Brain microvascular endothelial cell (primary cell): ENCODE measurements around the gene CNKSR3.

ENCODE experiments used
- DNase-seq: peaks from one replicate; pipeline ENCODE4 v3.0.0-alpha.2; 2020
- H3K27ac ChIP-seq: fragments of 250-450 bp; sonication (Bioruptor Pico); 2 replicates; pipeline ENCODE4 v1.5.1; 2020; ENCODE audit warnings: mild to moderate bottlenecking, moderate library complexity
- H3K27me3 ChIP-seq: fragments of 250-450 bp; sonication (Bioruptor Pico); replicated peaks from 2 replicates; pipeline ENCODE4 v1.5.1; 2020; ENCODE audit warnings: mild to moderate bottlenecking
- H3K36me3 ChIP-seq: fragments of 250-450 bp; sonication (Bioruptor Pico); replicated peaks from 2 replicates; pipeline ENCODE4 v1.5.1; 2020; ENCODE audit warnings: mild to moderate bottlenecking
- H3K4me3 ChIP-seq: 2 replicates; pipeline ENCODE4 v1.5.1; 2011; ENCODE audit warnings: low read depth, mild to moderate bottlenecking, control low read depth, low read length, moderate library complexity
- in situ Hi-C: cut with HindIII; loops from 2 replicates; pipeline ENCODE4 v1.10.0; 2017; ENCODE audit warnings: low sequenced_read_pairs, low pct_ligation_motif_present
- TF ChIP-seq, protein P1 (sequence below): IDR thresholded peaks from 2 replicates; pipeline ENCODE4 v1.5.1; 2011; ENCODE audit warnings: low read depth, mild to moderate bottlenecking, moderate library complexity, low read length, control low read depth, inconsistent platforms; ENCODE audit errors: missing control alignments

The CNKSR3 gene

DNA sequence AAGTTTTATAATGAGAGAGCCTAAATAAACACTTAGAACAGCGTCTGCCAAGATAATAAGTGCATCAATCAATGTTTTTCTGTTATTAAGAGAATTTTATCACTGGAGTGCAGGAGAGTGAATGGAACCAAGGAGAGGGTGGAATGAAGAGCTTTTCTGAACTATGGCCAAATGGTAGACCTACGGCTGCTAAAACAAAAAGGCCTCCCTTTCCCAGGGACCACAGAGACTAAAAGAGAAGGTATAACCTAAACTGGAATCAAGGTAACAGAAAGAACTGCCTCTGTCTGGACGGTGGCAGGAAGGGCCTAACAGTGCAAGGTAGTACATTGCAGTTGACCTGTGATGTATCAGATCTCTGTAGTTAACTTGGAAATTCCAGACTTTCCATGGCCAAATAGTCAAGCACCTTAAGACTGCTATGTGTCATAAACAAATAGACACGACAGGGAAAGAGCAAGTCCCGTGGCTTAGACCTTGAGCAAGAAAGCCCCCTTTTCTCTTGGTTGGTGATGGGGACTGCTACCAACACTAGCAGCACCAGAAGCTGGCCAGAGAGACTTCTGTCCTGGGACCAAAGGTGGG, 5.5 kb downstream of the CNKSR3 start:
- TF ChIP-seq, protein P1, sequence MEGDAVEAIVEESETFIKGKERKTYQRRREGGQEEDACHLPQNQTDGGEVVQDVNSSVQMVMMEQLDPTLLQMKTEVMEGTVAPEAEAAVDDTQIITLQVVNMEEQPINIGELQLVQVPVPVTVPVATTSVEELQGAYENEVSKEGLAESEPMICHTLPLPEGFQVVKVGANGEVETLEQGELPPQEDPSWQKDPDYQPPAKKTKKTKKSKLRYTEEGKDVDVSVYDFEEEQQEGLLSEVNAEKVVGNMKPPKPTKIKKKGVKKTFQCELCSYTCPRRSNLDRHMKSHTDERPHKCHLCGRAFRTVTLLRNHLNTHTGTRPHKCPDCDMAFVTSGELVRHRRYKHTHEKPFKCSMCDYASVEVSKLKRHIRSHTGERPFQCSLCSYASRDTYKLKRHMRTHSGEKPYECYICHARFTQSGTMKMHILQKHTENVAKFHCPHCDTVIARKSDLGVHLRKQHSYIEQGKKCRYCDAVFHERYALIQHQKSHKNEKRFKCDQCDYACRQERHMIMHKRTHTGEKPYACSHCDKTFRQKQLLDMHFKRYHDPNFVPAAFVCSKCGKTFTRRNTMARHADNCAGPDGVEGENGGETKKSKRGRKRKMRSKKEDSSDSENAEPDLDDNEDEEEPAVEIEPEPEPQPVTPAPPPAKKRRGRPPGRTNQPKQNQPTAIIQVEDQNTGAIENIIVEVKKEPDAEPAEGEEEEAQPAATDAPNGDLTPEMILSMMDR: no peak
- in situ Hi-C loops: no loop called here

DNA sequence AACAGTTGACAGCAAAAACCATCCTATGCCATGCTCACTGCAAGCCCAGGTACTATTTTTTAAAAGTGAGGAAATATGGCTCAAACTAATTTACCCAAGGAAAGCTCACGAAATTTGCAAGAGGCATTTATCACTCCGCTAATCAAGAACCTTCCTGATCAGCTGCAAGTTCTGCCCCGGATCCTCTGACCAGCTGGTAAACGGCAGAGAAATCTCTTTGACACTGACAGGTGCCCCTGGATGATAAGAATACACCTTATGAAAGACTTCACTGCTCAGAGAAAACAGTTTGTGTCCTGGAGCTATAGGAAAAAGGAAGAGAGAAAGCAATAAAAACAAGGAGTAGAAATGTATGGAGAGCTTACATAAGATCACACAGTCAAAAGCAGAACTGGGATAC, 6.4 kb downstream of the CNKSR3 start:
- H3K27me3 ChIP-seq: no peaks in the 10 kb centered on the region
- no peaks in the 10 kb centered on the region for H3K36me3 ChIP-seq
- in situ Hi-C loops: no loop called here
- H3K4me3 ChIP-seq: no peak overlapping the region
- no peak overlapping the region for H3K27ac ChIP-seq
- DNase-seq: no peak
- TF ChIP-seq, protein P1: no peak

More for the DNA sequence above, 5.5 kb downstream of the CNKSR3 start:
- Histone ChIP-seq H3K4me3 (no peak overlapping the region), H3K27me3 (no peaks in the 10 kb centered on the region), H3K27ac (no peak overlapping the region), H3K36me3 (no peaks in the 10 kb centered on the region)
- DNase-seq: no peak

DNA sequence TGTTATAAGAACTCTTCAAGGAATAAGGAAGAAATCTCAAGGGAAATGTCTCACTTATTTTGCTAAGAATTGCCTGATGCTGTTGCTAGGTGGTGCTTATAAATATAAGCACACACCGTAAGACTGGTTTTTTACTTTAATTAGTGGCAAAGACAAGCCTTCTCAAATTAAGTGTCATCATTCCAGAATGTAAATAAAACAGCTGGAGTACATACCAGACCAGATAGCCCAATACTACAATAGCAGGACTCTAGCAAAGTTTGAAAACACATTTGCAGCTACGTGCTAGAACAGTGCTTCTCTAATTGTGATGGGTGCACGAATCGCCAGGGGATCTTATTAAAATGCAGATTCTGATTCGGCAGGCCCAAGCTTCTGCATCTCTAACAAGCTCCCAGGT, 6.8 kb downstream of the CNKSR3 start:
- in situ Hi-C loops: no loop called here
- H3K4me3 ChIP-seq: no peak overlapping the region
- no peaks in the 10 kb centered on the region for H3K36me3 ChIP-seq
- TF ChIP-seq, protein P1: no peak
- H3K27me3 ChIP-seq: no peaks in the 10 kb centered on the region
- no peak overlapping the region for H3K27ac ChIP-seq
- no peak for DNase-seq

DNA sequence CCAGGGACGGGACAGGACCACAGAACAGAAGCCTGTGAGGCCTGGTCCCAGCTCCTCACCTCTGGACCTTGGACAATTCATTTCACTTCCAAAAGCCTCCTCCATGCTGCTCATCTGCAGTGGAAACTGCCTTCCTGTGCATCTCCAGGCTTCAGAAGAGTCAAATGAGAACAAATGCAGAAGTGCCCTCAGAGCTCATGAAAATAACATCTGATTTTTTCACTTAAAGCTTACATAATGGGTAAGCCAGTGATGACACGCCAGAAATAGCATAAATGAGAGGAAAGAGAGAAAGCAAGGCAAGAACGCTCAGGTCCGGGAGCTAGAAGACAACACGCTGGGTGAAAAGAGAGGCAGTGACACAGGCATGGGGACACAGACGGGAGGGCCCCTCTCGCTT, 7.9 kb downstream of the CNKSR3 start:
- TF ChIP-seq, protein P1: no peak
- no peak overlapping the region for H3K4me3 ChIP-seq
- H3K27me3 ChIP-seq: no peaks in the 10 kb centered on the region
- no peak overlapping the region for H3K27ac ChIP-seq
- H3K36me3 ChIP-seq: no peaks in the 10 kb centered on the region
- in situ Hi-C loops: no loop called here
- no peak for DNase-seq

DNA sequence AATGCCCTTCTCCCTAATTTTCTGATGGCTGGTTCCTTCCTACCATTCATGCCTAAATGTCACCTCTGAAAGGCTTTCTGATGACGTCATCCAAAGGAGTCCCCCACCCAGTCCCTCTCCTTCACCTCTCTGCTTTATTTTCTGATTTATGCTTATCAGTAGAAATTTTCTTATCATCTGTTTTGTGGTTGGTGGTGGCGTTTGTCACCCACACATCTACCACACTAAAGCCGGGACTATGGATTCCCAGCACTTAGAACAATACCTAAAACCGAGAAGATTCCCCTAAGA, 9.0 kb downstream of the CNKSR3 start:
- Histone ChIP-seq H3K27me3 (no peaks in the 10 kb centered on the region), H3K27ac (no peak overlapping the region), H3K4me3 (no peak overlapping the region), H3K36me3 (no peaks in the 10 kb centered on the region)
- in situ Hi-C loops: no loop called here
- TF ChIP-seq, protein P1: no peak
- DNase-seq: no peak
